HG02763 (cell line): Measurements from ENCODE around the gene CIB4.

ENCODE experiments used
- ATAC-seq: cut with Tn5 transposase; IDR thresholded peaks from one replicate; pipeline ENCODE4 v1.9.1; 2021; ENCODE audit warnings: mild to moderate bottlenecking, moderate library complexity; ENCODE audit not compliant: unreplicated experiment

The CIB4 gene

DNA sequence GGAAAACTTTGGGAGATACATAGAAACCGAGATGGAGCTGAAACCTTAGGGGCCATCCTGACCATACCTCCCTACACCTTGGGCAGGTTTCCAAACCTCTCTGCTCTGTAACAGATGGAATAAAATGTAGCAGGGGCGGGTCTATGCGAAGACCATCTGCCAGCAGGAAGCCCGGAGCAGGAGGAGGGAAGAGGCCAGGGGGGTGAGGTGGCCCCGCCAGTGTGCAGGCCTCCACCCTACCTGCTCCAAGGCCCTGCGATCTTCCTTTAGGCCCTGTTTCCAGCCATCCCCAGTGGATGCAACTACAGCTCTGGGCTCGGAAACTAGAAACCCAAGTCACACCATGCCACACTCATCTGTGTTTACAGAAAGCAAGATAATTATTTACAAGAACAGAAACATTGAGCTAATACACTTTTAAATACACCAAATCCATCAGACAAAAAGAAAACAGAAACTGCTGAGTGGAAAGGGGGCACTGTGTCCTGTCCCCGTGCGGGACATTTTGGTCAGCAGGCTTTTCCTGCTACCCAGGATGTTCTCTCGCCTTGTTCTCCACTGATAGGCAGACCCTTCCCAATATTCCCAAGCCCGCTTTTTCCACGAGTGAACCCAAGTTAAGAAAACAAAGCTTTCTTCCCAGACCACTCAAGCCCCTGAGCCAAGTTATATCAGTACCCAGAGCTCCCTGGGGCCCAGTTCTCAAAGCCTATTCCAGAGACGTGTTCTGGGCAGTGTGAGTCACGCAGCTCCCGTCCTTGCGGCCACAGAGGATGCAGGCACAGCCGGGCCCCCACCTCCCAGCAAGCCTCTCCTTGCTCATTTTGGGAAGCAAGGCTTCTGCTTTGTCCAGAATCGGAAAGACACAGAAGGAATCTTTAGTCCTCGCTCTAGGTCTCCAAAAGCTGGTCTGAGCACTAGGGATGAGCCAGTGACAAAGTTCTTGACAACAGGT, 17.3 kb downstream of the CIB4 start:
- ATAC-seq: no peak

DNA sequence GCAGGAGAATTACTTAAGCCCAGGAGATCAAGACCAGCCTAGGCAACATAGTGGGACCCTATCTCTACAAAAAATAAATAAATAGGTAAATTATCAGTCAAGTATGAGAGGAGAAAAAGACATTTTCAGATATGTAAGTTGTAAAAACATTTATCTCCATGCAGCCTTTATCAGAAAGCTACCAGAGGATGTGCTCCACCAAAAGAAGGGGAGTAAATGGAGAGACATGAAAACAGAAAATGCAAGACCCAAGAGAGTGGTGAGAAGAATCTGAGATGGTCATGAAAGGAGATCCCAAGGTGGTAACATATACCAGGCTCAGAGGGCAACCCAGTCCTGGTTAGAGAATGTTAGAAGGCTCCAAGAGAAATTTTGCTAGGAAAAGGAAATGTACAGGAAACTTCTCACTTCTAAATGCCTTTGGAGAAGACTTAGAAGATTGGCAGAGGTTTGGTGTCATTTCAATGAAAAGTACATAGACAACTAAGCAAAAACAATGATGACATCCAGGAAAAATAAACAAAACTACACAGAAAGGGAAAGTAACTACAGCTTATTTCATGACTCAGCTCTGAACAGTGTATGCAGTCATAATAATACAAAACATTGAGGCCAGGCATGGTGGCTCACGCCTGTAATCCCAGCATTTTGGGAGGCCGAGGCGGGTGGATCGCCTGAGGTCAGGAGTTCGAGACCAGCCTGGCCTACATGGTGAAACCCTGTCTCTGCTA, 19.5 kb downstream of the CIB4 start:
- ATAC-seq: no peak

- no peak for ATAC-seq
Measured at GRCh38 chr2:26620031-26620605, 21.0 kb downstream of the CIB4 start.

DNA sequence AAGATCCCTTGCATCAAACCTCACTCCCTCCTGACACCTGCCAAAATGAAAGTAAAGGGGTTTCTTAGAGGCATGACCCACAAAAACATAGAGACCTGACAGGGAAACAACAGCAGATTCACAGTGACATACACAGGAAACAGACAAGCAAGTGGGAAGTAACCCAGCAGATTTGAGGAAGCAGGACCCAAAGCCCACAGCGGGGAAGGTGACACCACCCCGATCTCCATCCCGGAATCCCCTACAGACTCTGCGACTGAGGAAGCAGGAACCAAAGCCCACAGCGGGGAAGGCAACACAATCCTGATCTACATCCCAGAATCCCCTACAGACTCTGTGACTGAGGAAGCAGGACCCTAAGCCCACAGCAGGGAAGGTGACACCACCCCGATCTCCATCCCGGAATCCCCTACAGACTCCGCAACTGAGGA, 21.6 kb downstream of the CIB4 start:
- no peak for ATAC-seq

- ATAC-seq: no peak
Measured at GRCh38 chr2:26619096-26619495, 22.1 kb downstream of the CIB4 start.

DNA sequence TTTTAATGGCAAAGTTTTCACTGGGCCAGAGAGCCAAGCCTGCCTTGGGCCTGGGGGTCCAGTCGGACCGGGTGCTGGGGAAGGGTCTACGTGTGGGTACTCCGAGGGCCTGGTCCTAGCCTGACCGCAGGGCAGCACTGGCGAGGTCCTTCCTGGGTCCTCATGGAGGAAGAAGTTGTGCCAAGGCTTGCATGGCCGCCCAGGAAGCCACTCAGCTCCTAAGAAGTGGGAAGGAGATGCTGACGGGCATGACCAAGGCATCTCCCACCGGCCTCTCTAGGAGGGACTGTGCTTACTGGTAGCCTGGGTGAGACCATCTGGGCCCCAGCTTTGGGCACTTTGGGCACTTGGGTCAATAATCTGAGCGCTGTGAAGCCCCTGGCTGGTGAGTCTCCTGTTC, 22.6 kb downstream of the CIB4 start:
- ATAC-seq: no peak

- ATAC-seq: no peak
Measured at GRCh38 chr2:26617588-26618083, 23.5 kb downstream of the CIB4 start.

DNA sequence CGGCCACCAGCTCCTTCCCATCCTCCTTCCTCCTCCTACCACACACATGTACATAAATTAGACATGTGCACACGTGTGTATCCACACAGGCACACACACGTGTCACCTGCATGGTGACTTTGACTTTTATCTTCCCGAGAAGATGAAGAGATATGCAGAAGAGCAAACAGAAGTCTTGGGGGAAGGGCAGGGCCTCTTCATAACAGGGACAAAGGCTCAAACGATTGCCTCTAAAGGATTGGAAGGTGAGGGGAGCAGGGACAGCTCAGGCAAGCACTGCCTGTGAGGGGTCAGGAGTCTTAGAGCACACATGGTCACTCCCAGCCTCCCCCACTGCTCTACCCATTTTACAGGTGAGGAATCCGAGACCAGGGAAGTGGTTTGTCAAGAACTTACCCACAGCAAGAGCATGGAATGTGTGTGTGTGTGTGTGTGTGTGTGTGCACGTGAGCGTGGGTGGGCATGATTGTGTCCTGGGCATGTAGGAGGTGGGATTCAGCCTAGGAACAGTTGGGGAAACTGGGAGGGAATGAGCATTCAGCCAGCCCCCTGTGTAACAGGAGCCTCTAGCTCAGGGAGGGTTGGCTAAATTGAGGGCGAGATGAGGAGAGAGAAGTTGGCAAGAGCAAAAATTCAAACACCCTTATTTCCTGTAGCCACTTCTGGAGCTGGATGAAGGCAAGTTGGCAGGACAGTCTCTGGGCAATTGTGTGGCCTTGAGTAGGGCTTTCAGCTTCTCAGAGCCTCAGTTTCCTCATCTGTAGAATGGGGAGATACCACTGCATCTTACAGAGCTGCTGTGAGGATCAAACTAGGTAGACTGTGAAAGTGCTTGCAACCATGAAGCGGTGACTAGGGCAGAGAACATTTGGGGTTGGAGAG, 24.2 kb downstream of the CIB4 start:
- ATAC-seq: no peak

DNA sequence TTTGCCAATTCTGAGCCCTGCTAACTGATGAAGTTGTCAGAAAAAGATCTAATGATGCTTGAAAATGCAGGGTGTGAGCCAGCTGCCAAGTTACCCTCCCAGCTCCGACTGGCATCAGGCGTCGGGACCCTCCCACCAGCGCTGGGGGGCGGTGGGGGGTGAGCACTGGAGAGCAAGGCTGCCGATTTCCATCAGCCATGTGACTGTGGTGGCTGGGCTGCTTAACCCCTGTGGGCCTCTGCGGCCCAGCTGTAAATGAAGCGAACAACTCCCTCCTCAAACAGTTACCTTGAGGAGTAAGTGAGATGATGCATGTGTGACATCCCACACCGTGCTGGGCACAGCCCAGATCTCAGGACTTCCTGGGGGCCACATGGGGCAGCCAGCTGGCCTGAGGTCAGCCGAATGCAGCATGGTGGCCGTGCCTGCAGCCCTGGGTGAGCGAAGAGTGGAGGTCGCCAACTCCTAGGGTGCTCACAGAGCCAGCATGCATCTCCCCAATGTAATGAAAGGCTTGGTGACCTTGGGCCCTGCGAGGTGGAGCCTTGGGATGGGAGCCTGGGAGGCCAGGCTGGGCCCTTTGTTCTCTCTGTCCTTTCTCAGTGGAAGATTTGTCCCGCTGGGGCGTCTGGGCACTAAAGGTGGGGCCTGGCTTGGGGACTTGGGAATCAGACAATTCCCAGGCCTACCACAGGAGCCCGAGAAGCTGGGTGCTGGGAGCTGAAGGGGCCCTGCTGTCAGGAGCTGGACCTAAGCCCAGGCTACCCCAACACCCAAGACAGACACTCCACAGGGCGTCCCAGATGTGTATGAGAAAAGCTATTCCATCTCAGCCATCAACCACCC, 25.1 kb downstream of the CIB4 start:
- no peak for ATAC-seq

DNA sequence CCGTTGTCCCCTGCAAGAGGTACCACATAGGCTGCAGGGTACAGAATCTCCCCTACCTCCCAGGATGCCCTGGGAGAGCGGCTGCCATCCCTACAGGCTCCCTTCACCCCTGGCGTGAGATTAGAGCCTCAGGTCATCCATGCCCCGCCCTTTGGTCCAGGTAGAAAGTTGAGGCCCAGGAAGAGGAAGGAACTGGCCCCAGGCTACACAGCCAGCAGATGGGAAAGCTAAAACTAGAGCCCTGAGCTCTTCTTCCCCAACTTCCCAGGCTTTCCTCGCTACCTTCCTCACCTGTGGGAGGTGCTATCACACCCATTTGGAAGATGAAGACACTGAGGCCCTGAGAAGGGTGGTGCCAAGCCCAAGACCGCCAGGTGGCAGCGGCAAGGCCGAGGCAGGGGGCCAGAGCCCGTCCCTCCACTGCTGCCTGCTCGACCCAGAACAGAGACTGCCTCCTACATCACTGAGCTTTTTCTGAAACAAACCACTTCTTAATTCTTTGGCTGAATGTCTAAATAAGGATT, 25.8 kb downstream of the CIB4 start:
- ATAC-seq: no peak

- ATAC-seq: no peak
Measured at GRCh38 chr2:26614216-26615138, 26.7 kb downstream of the CIB4 start.

DNA sequence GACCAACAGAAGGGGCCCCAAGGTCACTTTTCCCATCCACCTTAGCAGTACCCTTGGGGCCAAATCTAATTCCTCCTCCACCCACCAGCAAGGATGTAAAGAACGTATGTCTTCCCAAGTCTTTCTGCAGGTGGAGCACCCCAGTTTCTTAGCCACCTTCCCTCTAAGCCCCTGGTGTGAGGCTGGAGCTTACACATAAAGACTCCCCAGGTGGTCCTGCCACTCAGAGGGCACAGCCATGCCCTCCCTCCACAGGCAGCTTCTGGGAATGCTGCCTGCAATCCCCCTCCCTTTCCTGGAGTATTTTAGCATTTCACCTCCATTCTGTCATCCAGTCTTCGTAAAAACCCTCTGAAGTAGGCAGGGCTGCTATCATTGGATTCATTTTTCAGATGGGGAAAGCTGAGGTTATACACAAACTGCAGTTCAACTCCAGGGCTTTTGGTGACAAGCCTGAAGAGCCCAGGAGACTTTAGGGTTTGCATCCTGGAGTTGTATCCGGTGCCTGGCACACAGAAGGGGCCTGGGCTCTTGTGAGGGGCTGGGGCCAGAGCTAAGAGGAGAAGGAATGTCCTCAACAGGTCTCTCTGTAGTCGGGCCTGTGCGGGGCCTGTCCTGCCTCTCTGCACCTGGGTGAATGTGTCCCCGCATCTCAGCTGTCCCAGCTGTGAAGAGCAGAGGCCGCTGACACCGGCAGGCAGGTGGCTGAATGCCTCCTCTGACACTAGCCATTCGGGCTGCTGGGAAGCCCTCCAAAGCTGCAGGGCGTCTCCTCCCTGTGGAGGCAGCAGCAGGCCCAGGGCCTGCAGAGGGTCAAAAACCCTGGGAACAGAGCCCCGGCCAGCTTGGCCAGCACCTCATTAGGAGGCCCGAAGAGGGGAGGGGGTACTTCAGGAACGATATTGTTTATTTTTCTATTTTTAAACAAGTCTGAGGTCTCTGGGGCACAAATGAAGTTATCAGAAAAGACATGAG, 27.6 kb downstream of the CIB4 start:
- ATAC-seq: no peak

DNA sequence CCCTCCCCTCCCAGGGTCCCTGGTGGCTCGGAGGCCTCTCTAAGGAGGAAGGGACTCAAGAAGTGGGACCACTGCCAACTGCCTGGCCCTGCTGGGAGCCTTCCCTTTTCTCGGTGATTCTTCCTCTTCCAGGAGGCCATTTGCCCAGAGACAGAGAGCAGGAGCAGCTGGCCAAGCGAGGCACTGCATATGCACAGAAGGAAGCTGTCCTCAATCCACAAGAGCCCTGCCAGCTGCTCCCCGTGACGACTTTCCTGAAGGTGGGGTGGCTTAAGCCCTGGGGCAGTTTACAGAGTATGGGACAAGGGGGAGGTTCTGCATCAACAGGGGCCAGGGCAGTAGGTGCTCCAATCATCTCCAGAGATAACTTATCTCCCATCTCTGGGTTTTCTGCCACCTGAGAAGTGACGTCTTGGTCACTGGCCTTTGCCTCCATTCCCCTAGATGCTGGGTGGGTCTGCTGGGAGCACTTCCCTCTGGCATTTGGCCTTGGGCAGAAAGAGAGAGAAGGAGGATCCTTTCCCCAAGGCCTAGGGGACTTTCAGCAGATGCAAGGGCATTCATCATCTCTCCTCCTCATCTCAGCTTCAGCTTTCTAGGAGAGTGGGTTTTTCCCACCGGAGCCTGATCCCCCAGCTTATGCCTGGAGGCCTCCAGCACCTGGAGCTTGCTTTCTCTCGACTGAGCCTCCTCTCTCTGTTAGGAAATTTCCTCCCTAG, 28.5 kb downstream of the CIB4 start:
- no peak for ATAC-seq

GRCh38 chr2:26612034-26612433, 29.1 kb downstream of the CIB4 start:
- ATAC-seq: no peak

DNA sequence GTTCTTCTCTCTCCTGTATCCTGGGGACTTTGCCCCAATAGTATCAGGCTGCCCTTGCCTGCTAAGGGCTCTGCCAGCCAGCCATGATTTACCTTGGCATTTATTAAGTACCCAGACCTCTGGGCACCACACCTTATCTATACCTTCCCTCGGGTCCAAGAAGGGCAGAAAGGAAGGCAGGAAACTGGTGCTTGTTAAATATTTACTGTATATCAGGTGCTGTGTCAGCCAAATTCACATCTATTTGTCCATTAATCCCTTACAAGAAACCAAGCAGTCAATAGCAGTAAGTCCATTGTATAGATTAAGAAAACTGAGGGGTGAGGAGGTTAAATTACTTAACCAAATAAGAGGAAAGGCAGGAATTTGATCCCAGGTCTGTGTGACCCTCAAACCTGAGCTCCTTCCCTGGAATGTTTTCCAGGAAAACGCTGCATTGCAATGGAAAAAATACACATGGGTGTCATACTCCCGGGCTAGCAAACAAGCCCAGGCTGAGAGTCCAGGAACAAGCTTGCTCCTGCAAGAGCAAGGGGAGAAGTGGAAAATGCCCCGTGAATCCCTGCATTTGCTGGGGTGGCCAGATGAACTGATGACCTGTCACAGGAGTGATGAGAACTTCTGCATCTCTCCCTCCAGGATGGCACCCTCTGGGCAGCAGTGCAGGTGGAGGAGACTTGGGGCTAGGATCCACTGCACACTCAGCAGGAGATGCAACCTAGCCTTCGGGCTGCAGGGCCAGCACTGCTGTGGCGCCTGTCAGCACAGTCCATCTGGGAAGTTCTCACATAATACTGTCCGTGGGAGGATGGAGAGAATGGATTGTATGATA, 30.4 kb downstream of the CIB4 start:
- ATAC-seq: no peak

GRCh38 chr2:26609839-26610277, 31.3 kb downstream of the CIB4 start:
- ATAC-seq: no peak
